Upper lobe of left lung (tissue), 6 donors: ENCODE results near the gene ARHGAP1. TPM values are rescaled to one million over a fixed set of nuclear protein-coding genes. Genes with fewer than 3 reads are reported as not detected.

Experiments used
- ATAC-seq, 2 donors: fragments of 200-7000 bp; cut with Tn5 transposase; one replicate each; pipeline ENCODE4 v1.9.1; 2022; ENCODE audit warnings: mild to moderate bottlenecking in 2 of 2, moderate library complexity in 2 of 2; ENCODE audit not compliant: low FRiP score in 2 of 2
- DNase-seq, 2 donors: peaks; one replicate each; pipeline ENCODE4 v3.0.0-alpha.2; 2019 to 2020
- H3K27ac ChIP-seq, 4 donors: fragments of 200-600 bp; sonication (generic); one replicate each; pipeline ENCODE4 v1.5.1; 2016 to 2019
- H3K27me3 ChIP-seq, 4 donors: fragments of 200-600 bp; sonication (generic); one replicate each; pipeline ENCODE4 v1.5.1; 2017 to 2019
- H3K36me3 ChIP-seq, 4 donors: fragments of 200-600 bp; sonication (generic); one replicate each; pipeline ENCODE4 v1.5.1; 2016 to 2019
- H3K4me1 ChIP-seq, 4 donors: fragments of 200-600 bp; sonication (generic); one replicate each; pipeline ENCODE4 v1.5.1; 2018 to 2019
- H3K4me3 ChIP-seq, 4 donors: fragments of 200-600 bp; sonication (generic); one replicate each; pipeline ENCODE4 v1.5.1; 2017 to 2019; ENCODE audit warnings: mild to moderate bottlenecking in 2 of 4, moderate library complexity in 1 of 4
- H3K9me3 ChIP-seq, 4 donors: fragments of 200-600 bp; sonication (generic); one replicate each; pipeline ENCODE4 v1.5.1; 2018 to 2019
- CTCF ChIP-seq, 6 experiments: fragments of 450-650 bp in 4 of 6; fragments of 200-600 bp in 2 of 6; sonication (generic) in 2 of 6; IDR thresholded peaks; one replicate each; pipeline ENCODE4 v1.5.1; 2016 to 2019; ENCODE audit warnings: antibody characterized with exemption in 6 of 6
- EP300 ChIP-seq, 4 donors: sonication (generic); formaldehyde crosslinking; IDR thresholded peaks; one replicate each; pipeline ENCODE4 v1.5.1; 2017; ENCODE audit warnings: antibody characterized with exemption in 4 of 4, control low read depth in 2 of 4
- POLR2A ChIP-seq, 4 donors: fragments of 450-650 bp; IDR thresholded peaks; one replicate each; pipeline ENCODE4 v1.5.1; 2016 to 2017; ENCODE audit warnings: antibody characterized with exemption in 4 of 4, mild to moderate bottlenecking in 2 of 4
- POLR2AphosphoS5 ChIP-seq, 2 donors: sonication (generic); formaldehyde crosslinking; IDR thresholded peaks; one replicate each; pipeline ENCODE4 v1.5.1; 2017; ENCODE audit warnings: antibody characterized with exemption in 2 of 2
- WGBS, 2 donors: methylation state at CpG; one replicate each; pipeline ENCODE4 v1.1.5; 2017 to 2018; 5-methylcytosine and 5-hydroxymethylcytosine counted together
- total RNA-seq, 6 donors: library from RNA; depleted of rRNA in 4 of 6; stranded (reverse); fragments of >200 nt in 4 of 6; gene quantifications; one replicate each; pipeline versions ENCODE4 v1.1.0 to v1.2.1, GENCODE V29; 2016 to 2021
- donor health status: DM: no; HTN: no; CAD: no; lungs with moderate emphysema.
- donor health status: DM: no; HTN: yes; CAD: no; lungs with severe emphysema.

Gene ARHGAP1
- total RNA-seq, 6 donors from 2014 or later, result 33.8 to 81.8 (median 50.7) TPM

DNA sequence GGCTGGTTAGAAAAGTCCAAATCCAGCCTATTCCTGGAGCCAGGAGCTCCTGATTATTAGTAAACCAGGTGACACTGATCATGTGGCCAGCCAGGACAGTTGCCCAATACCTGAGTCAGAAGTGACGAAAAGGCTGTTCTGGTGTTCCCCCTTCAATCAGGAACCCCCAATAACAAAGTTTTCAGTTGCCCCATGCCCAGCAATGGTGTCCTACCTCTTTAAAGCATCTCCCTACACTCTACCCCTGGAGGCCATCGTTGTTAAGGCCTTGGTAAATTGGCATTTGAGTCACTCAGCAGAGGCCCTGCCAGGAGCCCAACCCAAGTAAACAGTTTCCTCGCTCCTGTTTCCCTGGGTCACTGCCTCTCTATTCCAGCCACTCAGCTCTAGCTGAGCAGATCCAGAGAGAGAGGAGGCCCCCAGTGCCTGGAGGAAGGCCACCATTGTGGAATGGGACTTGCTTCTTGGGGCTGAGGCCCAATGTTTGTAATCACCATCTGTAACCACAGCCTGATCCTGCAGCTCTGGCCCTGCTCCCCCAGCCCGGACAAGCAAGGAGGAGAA lies 25.0 kb downstream of the ARHGAP1 start:
- Histone ChIP-seq H3K4me1 (peaks cover 33 to 39% (median 35%) of the 10 kb centered on the region in 4 donors), H3K27me3 (no peaks in the 10 kb centered on the region), H3K36me3 (peaks cover 26 to 76% (median 63%) of the 10 kb centered on the region in 4 donors), H3K27ac (peak overlapping the region; percentile 69 to 87 (median 85)), H3K4me3 (no peak overlapping the region), H3K9me3 (no peaks in the 10 kb centered on the region)
- peak in 1 of 2 donors; percentile 43 for TF ChIP-seq POLR2AphosphoS5 (IDR thresholded peaks at IDR 0.05)
- TF ChIP-seq POLR2A (IDR thresholded peaks at IDR 0.05), result no peak
- TF ChIP-seq CTCF (IDR thresholded peaks at IDR 0.05), result peak in 1 of 6 experiments; percentile 15
- TF ChIP-seq EP300 (IDR thresholded peaks at IDR 0.05), result peak in 1 of 4 donors; percentile 68
- ATAC-seq (peak; percentile 70 to 77), DNase-seq (peak in 1 of 2 donors; percentile 75)
- 37 to 52% methylated on average over 4 of the region's 4 CpGs for WGBS, 2 donors

DNA sequence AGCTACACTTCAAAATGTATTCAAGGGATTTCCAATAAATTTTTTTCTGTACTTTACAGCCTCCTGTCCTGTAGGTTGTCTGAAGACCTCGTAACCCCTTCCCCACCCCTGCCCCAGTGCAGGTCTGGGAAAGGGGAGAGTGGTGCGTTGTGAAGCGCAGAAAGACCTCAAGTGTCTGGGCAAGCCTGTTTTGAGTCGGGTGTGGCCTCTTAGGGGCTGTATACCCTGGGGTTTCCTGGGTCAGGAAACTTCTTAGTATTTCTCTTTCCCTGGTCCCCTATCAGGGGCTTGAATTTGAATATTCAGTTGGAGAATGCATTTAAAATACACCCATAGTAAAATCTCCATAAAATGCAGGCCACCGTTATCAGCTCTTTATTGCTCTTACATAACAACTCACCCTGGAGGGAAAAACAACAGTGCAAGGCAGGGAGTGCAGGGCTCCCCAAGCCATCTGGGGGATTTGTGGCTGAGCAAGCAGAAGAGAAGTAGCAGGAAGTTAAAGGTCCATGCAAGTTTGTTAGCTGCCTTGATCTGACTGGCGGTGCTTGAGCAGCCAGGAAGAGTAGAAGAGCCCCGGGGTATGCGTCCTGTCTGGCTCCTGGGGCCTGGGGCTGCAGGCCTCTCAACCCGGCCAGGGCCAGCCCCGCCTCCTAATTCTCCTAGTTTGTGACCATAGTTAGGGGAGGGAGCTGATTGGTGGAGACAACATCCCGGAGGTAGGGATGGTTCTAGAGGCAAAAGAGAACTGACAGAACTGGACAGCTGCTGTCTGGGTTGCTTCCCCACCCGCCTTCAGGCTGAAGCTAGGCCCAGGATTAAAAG lies 25.7 kb downstream of the ARHGAP1 start:
- Histone ChIP-seq H3K27ac (peak overlapping the region; percentile 69 to 87 (median 85)), H3K4me3 (no peak overlapping the region), H3K4me1 (peaks cover 33 to 39% (median 36%) of the 10 kb centered on the region in 4 donors), H3K27me3 (no peaks in the 10 kb centered on the region), H3K36me3 (peaks cover 21 to 76% (median 61%) of the 10 kb centered on the region in 4 donors), H3K9me3 (no peaks in the 10 kb centered on the region)
- DNase-seq (peak in 1 of 2 donors; percentile 63), ATAC-seq (peak in 1 of 2 donors; percentile 54)
- WGBS, 2 donors, result 34 to 49% methylated on average over 10 to 12 of the region's 12 CpGs
- TF ChIP-seq CTCF (IDR thresholded peaks at IDR 0.05) (no peak), POLR2AphosphoS5 (IDR thresholded peaks at IDR 0.05) (peak in 1 of 2 donors; percentile 8), POLR2A (IDR thresholded peaks at IDR 0.05) (peak in 1 of 4 donors; percentile 6)

- DNase-seq (no peak), ATAC-seq (no peak)
- no peak for TF ChIP-seq POLR2AphosphoS5 (IDR thresholded peaks at IDR 0.05)
- TF ChIP-seq EP300 (IDR thresholded peaks at IDR 0.05), result no peak
- TF ChIP-seq CTCF (IDR thresholded peaks at IDR 0.05), result no peak
- TF ChIP-seq POLR2A (IDR thresholded peaks at IDR 0.05), result no peak
- 87 to 92% methylated on average over 4 to 6 of the region's 6 CpGs for WGBS, 2 donors
- Histone ChIP-seq H3K9me3 (no peaks in the 10 kb centered on the region), H3K4me1 (peaks cover 33 to 39% (median 36%) of the 10 kb centered on the region in 4 donors), H3K36me3 (peaks cover 20 to 76% (median 59%) of the 10 kb centered on the region in 4 donors), H3K27me3 (no peaks in the 10 kb centered on the region), H3K27ac (peak overlapping the region; percentile 69 to 87 (median 85)), H3K4me3 (no peak overlapping the region)
Observed at GRCh38 chr11:46673713-46674462, 26.5 kb downstream of the ARHGAP1 start.

- no peak overlapping the region for H3K4me3 ChIP-seq
- DNase-seq (no peak), ATAC-seq (peak in 1 of 2 donors; percentile 14)
- peak overlapping the region in 1 of 4 donors; percentile 85 for H3K27ac ChIP-seq
- no peaks in the 10 kb centered on the region for H3K9me3 ChIP-seq
- peaks cover 32 to 39% (median 36%) of the 10 kb centered on the region in 4 donors for H3K4me1 ChIP-seq
- TF ChIP-seq CTCF (IDR thresholded peaks at IDR 0.05) (no peak), POLR2AphosphoS5 (IDR thresholded peaks at IDR 0.05) (no peak), POLR2A (IDR thresholded peaks at IDR 0.05) (no peak), EP300 (IDR thresholded peaks at IDR 0.05) (no peak)
- no peaks in the 10 kb centered on the region for H3K27me3 ChIP-seq
- peaks cover 24 to 79% (median 61%) of the 10 kb centered on the region in 4 donors for H3K36me3 ChIP-seq
- WGBS, 2 donors, result 0 to 90% methylated on average over 1 to 6 of the region's 7 CpGs
Observed at GRCh38 chr11:46672381-46672839, 28.0 kb downstream of the ARHGAP1 start.
